ENCODE data around the gene TRIM7. TPM values are rescaled to one million over a fixed set of nuclear protein-coding genes. Genes with fewer than 3 reads are reported as not detected.

The TRIM7 gene
- total RNA-seq, 1 donor from 2014 or later, result not detected

DNA sequence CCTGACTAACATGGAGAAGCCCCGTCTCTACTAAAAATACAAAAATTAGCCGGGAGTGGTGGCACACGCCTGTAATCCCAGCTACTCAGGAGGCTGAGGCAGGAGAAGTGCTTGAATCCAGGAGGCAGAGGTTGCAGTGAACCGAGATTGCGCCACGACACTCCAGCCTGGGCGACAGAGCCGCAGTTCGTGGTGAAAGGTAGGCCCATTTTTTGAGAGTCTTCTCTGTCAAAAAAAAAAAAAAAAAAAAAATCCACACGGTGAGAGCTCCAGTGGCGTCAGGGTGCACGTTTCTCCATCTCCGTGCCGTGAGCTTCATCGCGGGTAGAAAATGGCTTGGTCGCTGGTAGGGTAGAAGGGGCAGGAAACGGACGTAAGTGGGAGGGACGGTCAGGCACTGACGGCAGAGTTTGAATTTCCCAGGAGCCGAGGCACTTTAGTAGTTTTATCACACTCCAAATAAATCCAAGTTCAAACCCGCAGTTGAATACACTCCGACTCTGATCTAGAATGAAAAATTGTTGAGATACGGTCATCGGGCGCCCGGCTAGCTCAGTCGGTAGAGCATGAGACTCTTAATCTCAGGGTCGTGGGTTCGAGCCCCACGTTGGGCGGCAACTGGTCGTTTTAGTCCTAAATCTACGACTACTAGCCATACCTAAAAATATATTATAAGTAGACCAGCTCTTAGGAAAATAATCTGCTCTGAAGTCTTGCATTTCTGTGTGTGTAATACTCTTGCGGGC is 2.4 kb upstream of the TRIM7 start:
- Mint-ChIP-seq H3K27me3 (ENCODE audit: unreplicated experiment) (peaks cover 34% of the 10 kb centered on the region), H3K27ac (ENCODE audit: unreplicated experiment) (peak overlapping the region; percentile 93), H3K4me1 (ENCODE audit: unreplicated experiment) (peaks cover 18% of the 10 kb centered on the region), H3K9me3 (ENCODE audit: unreplicated experiment) (no peaks in the 10 kb centered on the region), H3K4me3 (ENCODE audit: unreplicated experiment) (peak overlapping the region; percentile 97), H3K36me3 (ENCODE audit: low read depth, unreplicated experiment) (peaks cover 21% of the 10 kb centered on the region)
- DNase-seq (ENCODE audit: low spot score), result peak; percentile 73
- TF ChIP-seq, protein P1, sequence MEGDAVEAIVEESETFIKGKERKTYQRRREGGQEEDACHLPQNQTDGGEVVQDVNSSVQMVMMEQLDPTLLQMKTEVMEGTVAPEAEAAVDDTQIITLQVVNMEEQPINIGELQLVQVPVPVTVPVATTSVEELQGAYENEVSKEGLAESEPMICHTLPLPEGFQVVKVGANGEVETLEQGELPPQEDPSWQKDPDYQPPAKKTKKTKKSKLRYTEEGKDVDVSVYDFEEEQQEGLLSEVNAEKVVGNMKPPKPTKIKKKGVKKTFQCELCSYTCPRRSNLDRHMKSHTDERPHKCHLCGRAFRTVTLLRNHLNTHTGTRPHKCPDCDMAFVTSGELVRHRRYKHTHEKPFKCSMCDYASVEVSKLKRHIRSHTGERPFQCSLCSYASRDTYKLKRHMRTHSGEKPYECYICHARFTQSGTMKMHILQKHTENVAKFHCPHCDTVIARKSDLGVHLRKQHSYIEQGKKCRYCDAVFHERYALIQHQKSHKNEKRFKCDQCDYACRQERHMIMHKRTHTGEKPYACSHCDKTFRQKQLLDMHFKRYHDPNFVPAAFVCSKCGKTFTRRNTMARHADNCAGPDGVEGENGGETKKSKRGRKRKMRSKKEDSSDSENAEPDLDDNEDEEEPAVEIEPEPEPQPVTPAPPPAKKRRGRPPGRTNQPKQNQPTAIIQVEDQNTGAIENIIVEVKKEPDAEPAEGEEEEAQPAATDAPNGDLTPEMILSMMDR (IDR thresholded peaks at IDR 0.05; ENCODE audit: unreplicated experiment), result no peak

DNA sequence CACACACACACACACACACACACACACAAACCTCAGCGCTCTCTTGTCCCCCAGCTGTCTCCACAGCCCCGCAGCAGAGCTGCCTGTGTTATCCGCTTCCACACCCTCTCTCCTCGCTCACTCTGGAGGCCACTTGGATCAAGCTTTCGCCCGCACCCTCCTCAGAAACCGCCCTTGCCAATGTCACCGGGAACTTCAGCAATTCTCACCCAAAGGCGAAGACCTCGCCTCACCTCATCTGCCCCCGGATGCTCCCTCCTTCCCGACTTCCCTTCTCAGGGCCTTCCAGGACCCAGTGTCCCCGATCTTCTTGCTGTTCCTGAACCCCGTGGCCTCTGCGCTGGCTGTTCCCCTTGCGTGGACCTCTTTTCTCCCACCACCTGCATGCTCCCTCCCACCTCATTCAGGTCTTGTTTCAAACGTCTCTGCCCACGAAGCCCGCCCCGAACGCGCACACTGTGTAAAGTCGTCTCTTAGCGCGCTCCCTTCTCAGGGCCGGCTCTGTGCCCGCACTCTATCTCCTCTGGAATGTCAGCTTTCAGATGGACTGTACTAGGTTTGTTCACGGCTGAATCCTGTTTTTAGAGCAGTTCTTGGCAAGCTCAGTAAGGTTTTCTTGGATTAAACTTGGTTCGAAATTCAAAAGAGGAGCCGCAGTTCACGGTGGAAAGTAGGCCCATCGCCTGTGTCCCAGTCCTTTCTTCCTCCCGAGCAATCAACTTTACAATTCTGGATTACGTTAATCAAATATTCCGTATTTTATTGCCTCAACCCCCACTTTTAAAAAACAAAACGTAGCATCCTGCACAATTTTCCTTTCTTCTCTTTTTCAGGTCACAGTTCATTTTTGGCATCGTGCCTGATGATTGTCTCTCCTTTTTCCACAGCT is 1.0 kb upstream of the TRIM7 start:
- no peak for DNase-seq (ENCODE audit: low spot score)
- H3K9me3 Mint-ChIP-seq (ENCODE audit: unreplicated experiment), result no peaks in the 10 kb centered on the region

DNA sequence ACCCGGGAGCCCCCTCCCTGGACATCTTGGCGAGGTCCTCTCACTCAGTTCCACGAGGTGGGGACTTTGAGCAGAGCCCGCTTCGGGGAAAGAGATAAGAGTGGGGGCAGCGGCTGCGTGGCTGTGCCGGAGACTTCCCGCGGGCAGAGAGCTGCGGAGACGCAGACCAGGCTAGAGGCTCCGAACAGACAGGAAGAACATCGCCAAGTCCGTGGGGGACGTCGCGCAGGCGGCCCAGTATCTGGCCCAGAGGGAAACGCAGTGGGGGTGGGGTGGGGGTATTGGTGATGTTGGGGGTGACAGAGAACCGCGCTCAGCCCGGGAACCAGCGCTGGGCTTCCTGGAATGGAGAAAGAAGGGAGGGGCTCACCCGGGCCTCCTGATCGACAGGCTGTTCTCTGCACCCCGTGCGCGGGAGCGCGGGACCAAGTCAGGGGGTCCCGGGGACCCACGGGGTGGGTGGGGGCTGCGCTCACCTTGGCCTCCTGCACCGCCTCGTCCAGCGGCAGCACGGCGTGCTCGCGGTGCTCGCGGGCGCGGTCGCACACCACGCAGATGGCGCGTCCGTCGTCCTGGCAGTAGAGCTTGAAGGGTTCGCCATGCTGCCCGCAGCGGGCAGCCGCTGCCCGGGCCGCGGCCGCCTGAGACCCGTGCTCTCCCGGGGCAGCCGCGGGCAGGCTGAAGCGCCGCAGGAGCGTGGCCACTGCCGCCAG is 727 bp downstream of the TRIM7 start:
- TF ChIP-seq, protein P1 (IDR thresholded peaks at IDR 0.05; ENCODE audit: unreplicated experiment), result no peak

More for the DNA sequence above, 1.0 kb upstream of the TRIM7 start:
- peaks cover 37% of the 10 kb centered on the region for H3K27me3 Mint-ChIP-seq (ENCODE audit: unreplicated experiment)
- peak overlapping the region; percentile 93 for H3K27ac Mint-ChIP-seq (ENCODE audit: unreplicated experiment)
- H3K4me1 Mint-ChIP-seq (ENCODE audit: unreplicated experiment), result peaks cover 18% of the 10 kb centered on the region
- TF ChIP-seq, protein P1 (IDR thresholded peaks at IDR 0.05; ENCODE audit: unreplicated experiment), result no peak
- H3K36me3 Mint-ChIP-seq (ENCODE audit: low read depth, unreplicated experiment), result peaks cover 21% of the 10 kb centered on the region
- peak overlapping the region; percentile 97 for H3K4me3 Mint-ChIP-seq (ENCODE audit: unreplicated experiment)

DNA sequence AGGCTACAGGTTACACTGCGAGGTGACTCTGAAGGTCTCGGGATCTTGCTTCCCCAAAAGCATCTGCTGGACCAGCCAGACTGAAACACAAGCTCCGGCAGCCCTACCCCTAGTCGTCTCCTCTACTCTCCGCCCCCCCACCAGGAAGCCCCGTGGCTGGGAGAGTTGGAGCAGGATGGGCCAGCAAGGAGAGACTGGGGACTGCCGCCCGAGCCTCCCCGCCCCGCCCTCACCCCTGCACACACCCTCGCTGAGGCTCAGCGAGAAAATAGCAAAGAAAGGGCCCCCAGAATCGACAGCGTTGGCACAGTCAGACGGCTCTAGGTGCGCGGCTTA is 1.3 kb downstream of the TRIM7 start:
- Mint-ChIP-seq H3K4me3 (ENCODE audit: unreplicated experiment) (no peak overlapping the region), H3K27ac (ENCODE audit: unreplicated experiment) (no peak overlapping the region), H3K9me3 (ENCODE audit: unreplicated experiment) (no peaks in the 10 kb centered on the region)

More for the DNA sequence above, 727 bp downstream of the TRIM7 start:
- peaks cover 39% of the 10 kb centered on the region for H3K27me3 Mint-ChIP-seq (ENCODE audit: unreplicated experiment)
- no peaks in the 10 kb centered on the region for H3K9me3 Mint-ChIP-seq (ENCODE audit: unreplicated experiment)
- no peak overlapping the region for H3K4me3 Mint-ChIP-seq (ENCODE audit: unreplicated experiment)
- peaks cover 21% of the 10 kb centered on the region for H3K4me1 Mint-ChIP-seq (ENCODE audit: unreplicated experiment)
- no peak overlapping the region for H3K27ac Mint-ChIP-seq (ENCODE audit: unreplicated experiment)
- DNase-seq (ENCODE audit: low spot score), result no peak
- H3K36me3 Mint-ChIP-seq (ENCODE audit: low read depth, unreplicated experiment), result peaks cover 21% of the 10 kb centered on the region

More for the DNA sequence above, 1.3 kb downstream of the TRIM7 start:
- Mint-ChIP-seq H3K4me1 (ENCODE audit: unreplicated experiment) (peaks cover 24% of the 10 kb centered on the region), H3K27me3 (ENCODE audit: unreplicated experiment) (peaks cover 42% of the 10 kb centered on the region), H3K36me3 (ENCODE audit: low read depth, unreplicated experiment) (peaks cover 21% of the 10 kb centered on the region)
- TF ChIP-seq, protein P1 (IDR thresholded peaks at IDR 0.05; ENCODE audit: unreplicated experiment), result no peak
- no peak for DNase-seq (ENCODE audit: low spot score)

Data from endothelial cell (in vitro differentiated cells).